ENCODE results near the gene AGPAT4. TPM values are rescaled to one million over a fixed set of nuclear protein-coding genes. Genes with fewer than 3 reads are reported as not detected.
"Not testable (repeated sequence)": the region's sequence is repeated elsewhere in the genome, so short reads cannot be mapped to it uniquely, and the experiment has no call there.

AGPAT4 gene
- total RNA-seq, 1 donor: 3.3 TPM

DNA sequence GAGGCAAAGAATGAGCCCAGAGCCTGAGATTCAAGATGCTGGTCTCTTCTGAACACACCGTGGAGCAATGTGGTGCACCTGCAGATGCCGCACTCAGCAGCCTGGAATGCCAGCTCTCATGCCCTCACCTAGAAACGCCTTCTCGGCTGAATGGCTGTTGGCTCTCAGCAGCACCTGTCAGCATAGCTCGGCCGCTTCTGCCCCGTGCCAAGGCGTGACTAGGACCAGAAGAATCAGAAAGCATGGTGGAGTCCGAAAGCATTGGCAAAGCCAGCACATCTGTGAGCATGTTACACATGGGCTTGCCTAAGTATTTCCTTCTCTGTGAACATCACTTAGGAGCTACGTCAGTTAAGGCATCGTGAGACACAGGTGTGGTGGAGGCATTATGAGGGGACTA, 141.5 kb downstream of the AGPAT4 start:
- no peaks in the 10 kb centered on the region for H3K27me3 ChIP-seq (ENCODE audit: insufficient read depth, low read length)
- H3K9me3 ChIP-seq (ENCODE audit: low read depth, low read length): no peaks in the 10 kb centered on the region
- H3K4me3 ChIP-seq (ENCODE audit: low read length): no peak overlapping the region
- peaks cover 11% of the 10 kb centered on the region for H3K4me1 ChIP-seq (ENCODE audit: insufficient read depth, low read length)

DNA sequence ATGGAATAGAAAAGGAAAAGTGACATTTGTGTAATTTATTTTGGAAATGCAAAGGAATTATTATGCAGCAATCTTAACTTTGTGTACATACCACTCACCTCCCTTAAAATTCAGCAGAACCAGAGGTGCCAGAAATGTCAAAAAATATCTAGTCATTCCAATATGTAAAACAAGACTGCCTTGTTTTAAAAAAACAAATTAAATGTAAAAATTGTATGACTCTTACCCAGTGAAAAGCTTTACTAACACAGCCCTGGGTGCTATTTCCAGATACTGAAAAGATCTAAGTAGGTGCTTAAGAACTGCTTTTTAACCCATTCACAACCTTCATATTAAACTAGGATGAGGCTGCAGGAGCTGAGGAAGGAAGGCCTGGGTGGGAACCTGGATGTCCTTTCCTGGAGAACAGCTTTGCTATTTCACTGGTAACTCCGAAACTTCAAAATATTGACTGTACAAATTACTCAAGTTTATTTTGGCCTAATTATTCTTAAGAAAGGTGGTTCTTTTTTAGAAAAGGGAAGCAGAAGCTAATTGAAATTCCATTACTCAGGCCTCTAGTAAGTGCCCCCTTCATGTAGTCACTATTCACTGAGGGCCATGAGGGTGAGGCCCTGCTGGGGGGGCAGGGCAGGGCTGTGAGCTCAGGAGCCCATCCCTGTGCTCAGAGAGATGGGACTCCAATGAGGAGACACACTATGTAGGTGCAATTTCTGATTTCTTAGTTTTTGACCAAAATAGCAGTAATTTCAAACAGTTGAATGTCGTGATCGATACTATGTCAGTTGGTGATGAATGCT, 142.7 kb downstream of the AGPAT4 start:
- Histone ChIP-seq H3K27me3 (ENCODE audit: insufficient read depth, low read length) (no peaks in the 10 kb centered on the region), H3K4me1 (ENCODE audit: insufficient read depth, low read length) (peaks cover 6% of the 10 kb centered on the region), H3K9me3 (ENCODE audit: low read depth, low read length) (no peaks in the 10 kb centered on the region), H3K4me3 (ENCODE audit: low read length) (no peak overlapping the region)

DNA sequence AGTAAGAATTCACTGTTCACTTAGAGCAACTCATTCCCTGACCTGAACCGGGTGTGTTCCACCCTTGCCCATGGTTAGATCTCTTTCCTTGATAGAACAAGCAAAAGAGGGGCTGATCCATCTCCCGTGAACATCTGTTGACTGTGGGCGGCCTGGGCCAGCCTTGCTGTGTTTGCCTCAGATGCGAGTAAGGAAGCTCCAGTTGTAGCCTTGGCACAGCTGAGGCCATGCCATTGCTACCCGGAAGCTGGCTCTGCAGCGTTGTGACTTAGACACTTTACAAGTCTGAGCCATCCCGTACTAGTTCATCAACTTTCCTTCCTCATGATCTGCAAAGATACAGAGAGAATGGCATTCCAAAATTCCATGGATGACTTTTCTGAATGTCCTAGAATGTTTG, 143.3 kb downstream of the AGPAT4 start:
- Histone ChIP-seq H3K27me3 (ENCODE audit: insufficient read depth, low read length) (no peaks in the 10 kb centered on the region), H3K4me1 (ENCODE audit: insufficient read depth, low read length) (no peaks in the 10 kb centered on the region), H3K4me3 (ENCODE audit: low read length) (no peak overlapping the region), H3K9me3 (ENCODE audit: low read depth, low read length) (no peaks in the 10 kb centered on the region)

DNA sequence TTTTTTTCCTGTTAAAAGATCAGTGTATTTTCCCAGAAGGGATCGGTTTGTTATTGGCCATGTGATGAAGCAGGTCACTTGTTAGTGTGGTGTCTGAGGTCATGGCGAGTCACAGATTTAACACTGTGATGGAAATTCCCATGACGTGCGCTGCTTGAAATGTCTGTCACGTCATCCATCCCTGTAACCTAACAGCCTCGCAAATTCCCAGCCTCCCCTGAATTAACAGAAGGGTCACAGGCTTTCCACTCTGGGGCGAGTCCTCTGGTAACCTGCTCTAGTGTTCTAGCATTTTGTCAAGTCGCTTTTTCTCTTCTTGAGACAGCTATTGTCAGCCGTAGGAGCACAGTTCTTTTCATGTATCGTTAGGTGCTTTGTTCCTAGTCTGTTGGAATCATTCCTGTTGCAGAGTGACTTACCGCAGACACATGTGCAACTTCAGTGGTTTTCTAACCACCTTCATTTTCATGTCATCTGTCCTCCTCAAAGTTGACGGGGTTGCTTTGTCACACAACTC, 145.1 kb downstream of the AGPAT4 start:
- Histone ChIP-seq H3K4me3 (ENCODE audit: low read length) (no peak overlapping the region), H3K27me3 (ENCODE audit: insufficient read depth, low read length) (no peaks in the 10 kb centered on the region), H3K4me1 (ENCODE audit: insufficient read depth, low read length) (no peaks in the 10 kb centered on the region), H3K9me3 (ENCODE audit: low read depth, low read length) (peaks cover 6% of the 10 kb centered on the region)

DNA sequence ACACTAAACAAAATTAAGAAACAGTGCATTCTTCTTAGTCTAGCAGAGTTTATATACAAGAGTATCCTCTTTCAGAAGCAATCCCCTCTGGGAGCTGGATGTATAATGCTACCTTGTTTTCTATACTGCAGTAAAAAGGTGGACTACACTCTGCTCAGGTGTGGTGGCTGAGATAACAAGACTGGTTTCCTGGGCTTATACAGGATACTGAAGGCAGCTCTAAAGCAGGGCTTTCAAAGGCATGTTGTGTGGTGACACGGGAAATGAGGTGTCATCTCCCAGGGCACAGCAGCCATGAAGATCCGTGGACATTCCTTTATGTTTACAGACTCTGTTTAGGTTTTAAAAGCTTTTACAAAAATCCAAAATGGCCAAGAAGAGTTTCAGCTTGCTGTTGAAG, 145.6 kb downstream of the AGPAT4 start:
- H3K4me3 ChIP-seq (ENCODE audit: low read length): no peak overlapping the region
- peaks cover 11% of the 10 kb centered on the region for H3K9me3 ChIP-seq (ENCODE audit: low read depth, low read length)
- no peaks in the 10 kb centered on the region for H3K27me3 ChIP-seq (ENCODE audit: insufficient read depth, low read length)
- no peaks in the 10 kb centered on the region for H3K4me1 ChIP-seq (ENCODE audit: insufficient read depth, low read length)

DNA sequence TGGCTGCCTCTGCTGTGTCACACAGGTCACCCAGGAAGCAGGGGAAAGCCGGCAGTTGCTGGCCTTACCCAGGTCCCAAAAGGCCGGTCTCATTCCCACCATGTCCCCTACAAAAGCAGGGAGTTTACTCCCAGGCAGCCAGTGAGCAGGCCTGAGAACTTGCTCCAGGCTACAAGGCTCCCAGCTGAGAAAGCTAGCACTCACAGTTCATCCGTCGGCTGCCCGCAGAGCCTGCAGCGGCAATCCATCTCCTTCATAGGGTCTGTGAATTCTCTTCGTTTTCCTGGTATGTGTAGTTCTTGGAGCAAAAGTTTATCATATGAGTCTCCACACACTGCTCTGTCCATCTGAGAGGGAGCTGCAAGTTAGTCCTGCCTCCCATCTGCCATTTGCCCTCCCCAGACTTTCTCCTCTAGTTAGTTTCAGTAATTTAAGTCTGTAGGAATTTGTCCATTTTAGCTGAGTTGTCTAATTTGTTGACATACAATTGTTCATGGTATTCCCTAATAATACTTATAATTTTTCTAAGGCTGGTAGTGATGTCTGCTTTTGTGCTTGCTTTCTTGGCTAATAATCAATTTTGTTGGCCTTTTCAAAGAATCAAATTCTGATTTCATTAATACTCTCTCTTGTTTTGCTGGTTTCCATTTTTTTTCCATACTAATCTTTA, 146.7 kb downstream of the AGPAT4 start:
- no peak overlapping the region for H3K4me3 ChIP-seq (ENCODE audit: low read length)

DNA sequence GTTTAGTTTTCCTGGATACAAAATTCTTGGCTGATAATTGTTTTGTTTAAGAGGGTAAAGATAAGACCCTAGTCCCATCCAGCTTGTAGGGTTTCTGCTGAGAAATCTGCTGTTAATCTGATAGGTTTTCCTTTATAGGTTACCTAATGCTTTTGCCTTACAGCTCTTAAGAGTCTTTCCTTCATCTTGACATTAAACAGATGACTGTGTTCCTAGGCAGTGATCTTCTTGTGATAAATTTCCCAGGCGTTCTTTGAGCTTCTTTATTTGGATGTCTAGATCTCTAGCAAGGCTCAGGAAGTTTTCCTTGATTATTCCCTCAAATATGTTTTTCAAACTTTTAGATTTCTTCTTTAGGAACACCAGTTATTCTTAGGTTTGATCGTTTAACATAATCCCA, 148.3 kb downstream of the AGPAT4 start:
- peaks cover 24% of the 10 kb centered on the region for H3K9me3 ChIP-seq (ENCODE audit: low read depth, low read length)
- no peaks in the 10 kb centered on the region for H3K27me3 ChIP-seq (ENCODE audit: insufficient read depth, low read length)
- H3K4me1 ChIP-seq (ENCODE audit: insufficient read depth, low read length): no peaks in the 10 kb centered on the region
- H3K4me3 ChIP-seq (ENCODE audit: low read length): no peak overlapping the region

More for the DNA sequence above, 146.7 kb downstream of the AGPAT4 start:
- Histone ChIP-seq H3K4me1 (ENCODE audit: insufficient read depth, low read length) (no peaks in the 10 kb centered on the region), H3K27me3 (ENCODE audit: insufficient read depth, low read length) (no peaks in the 10 kb centered on the region), H3K9me3 (ENCODE audit: low read depth, low read length) (peaks cover 18% of the 10 kb centered on the region)

DNA sequence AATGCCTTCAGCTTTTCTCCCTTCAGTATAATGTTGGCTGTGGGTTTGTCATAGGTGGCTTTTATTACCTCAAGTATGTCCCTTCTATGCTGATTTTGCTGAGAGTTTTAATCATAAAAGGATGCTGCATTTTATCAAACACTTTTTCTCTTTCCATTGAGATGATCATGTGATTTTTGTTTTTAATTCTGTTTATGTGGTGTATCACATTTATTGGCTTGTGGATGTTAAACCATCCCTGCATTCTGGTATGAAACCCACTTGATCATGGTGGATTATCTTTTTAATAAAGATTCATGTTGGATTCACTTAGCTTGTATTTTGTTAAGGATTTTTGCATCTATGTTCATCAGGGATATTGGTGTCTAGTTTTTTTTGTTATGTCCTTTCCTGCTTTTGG, 150.5 kb downstream of the AGPAT4 start:
- H3K4me3 ChIP-seq (ENCODE audit: low read length); H3K4me1 ChIP-seq (ENCODE audit: insufficient read depth, low read length); H3K27me3 ChIP-seq (ENCODE audit: insufficient read depth, low read length): not testable (repeated sequence)
- peaks cover 24% of the 10 kb centered on the region for H3K9me3 ChIP-seq (ENCODE audit: low read depth, low read length)

DNA sequence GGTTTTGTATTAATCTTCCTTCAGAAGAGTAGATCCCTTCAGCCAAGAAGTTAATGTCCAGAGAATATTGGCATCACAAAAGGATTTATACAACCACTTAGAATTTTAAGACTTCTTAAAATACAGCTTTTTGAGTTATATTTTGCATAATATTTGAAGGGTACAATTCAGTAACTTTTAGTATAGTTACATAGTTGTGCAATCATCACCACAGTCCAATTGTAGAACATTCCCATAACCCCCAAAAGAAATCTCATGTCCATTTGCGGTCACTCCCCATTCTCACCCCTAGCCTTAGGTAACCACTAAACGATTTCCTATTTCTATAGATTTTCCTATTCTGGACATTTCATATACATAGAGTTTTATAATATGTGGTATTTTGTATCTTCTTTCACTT, 155.9 kb downstream of the AGPAT4 start:
- peaks cover 10% of the 10 kb centered on the region for H3K9me3 ChIP-seq (ENCODE audit: low read depth, low read length)
- H3K4me3 ChIP-seq (ENCODE audit: low read length): no peak overlapping the region
- peaks cover 16% of the 10 kb centered on the region for H3K4me1 ChIP-seq (ENCODE audit: insufficient read depth, low read length)
- H3K27me3 ChIP-seq (ENCODE audit: insufficient read depth, low read length): no peaks in the 10 kb centered on the region

DNA sequence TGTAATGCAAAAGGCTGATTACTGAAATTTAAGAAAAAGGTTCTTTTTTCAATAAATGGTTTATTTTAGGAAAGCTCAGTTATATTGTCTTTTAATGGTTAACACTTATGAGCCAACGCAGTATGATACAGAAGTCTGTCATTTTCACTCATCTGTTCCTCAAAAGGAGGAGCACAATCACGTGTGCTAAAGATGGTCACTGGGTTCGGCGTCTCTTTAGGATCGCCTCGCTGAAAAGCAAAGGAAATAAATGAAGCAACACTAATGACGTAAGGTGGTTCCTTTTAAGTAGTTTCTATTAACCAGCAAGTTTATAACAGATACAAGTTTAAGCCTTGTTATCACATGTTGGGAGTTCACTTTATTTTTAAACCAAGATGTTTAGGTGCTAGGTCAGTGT, 156.6 kb downstream of the AGPAT4 start:
- Histone ChIP-seq H3K4me3 (ENCODE audit: low read length) (no peak overlapping the region), H3K27me3 (ENCODE audit: insufficient read depth, low read length) (no peaks in the 10 kb centered on the region), H3K4me1 (ENCODE audit: insufficient read depth, low read length) (peaks cover 16% of the 10 kb centered on the region), H3K9me3 (ENCODE audit: low read depth, low read length) (peaks cover 6% of the 10 kb centered on the region)

DNA sequence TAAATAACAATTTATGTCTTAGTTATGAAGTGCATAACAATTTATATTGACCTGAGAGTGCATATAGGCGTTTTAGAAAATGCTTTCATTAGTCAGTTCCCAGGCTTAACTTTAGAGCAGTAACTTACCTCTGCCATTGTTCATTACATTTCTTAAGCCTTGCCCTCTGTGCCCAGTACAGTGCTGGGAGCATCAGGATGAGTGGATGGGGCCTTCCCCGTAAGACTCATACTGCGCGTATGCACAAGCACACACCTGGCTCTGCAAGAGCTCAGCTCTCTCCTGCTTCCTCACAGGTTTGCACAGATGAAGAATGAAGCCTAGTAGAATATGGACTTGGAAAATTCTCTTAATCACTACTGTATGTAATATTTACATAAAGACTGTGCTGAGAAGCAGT, 157.3 kb downstream of the AGPAT4 start:
- peaks cover under 1% of the 10 kb centered on the region for H3K9me3 ChIP-seq (ENCODE audit: low read depth, low read length)
- no peak overlapping the region for H3K4me3 ChIP-seq (ENCODE audit: low read length)
- peaks cover 20% of the 10 kb centered on the region for H3K4me1 ChIP-seq (ENCODE audit: insufficient read depth, low read length)
- H3K27me3 ChIP-seq (ENCODE audit: insufficient read depth, low read length): no peaks in the 10 kb centered on the region

DNA sequence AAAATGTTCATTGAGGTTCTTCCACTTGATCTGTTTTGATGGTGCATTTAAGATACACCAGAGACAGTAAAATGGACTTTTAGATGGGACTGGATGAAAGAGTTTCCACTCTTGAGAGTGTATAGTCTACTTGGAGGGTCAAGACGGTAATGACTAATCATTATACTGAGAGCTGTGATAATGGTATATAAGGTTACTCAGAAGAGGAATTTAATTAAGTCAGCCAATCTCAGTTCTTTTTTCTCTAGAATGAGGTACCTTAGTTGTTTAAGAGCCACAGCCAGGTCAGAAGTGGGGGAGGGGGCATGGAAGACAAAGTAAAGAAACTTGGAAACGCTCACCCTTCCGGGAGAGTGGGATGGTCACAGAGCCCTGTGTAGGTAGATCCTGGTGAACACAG, 158.4 kb downstream of the AGPAT4 start:
- H3K4me1 ChIP-seq (ENCODE audit: insufficient read depth, low read length): peaks cover 20% of the 10 kb centered on the region
- no peak overlapping the region for H3K4me3 ChIP-seq (ENCODE audit: low read length)
- H3K9me3 ChIP-seq (ENCODE audit: low read depth, low read length): no peaks in the 10 kb centered on the region
- H3K27me3 ChIP-seq (ENCODE audit: insufficient read depth, low read length): no peaks in the 10 kb centered on the region

DNA sequence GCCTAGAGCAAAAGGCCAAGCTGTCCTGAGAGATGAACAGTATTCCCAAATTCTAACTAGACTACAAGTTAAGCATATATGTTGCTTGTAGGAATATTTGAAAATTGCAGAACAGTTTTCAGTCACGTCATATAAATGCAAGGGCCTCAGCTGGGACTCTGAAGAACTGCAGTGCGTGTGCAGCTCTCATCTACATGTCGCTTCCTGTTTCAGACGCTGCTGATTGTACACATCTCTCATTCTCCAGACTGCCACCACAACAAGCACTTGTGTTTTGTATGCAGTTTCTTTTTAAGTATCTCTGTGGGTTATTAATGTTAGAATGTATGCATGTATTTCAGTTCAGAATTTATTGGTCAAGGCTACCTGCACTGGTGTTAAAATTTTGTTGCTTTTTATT, 162.6 kb downstream of the AGPAT4 start:
- Histone ChIP-seq H3K9me3 (ENCODE audit: low read depth, low read length) (no peaks in the 10 kb centered on the region), H3K27me3 (ENCODE audit: insufficient read depth, low read length) (no peaks in the 10 kb centered on the region), H3K4me3 (ENCODE audit: low read length) (no peak overlapping the region), H3K4me1 (ENCODE audit: insufficient read depth, low read length) (peaks cover 24% of the 10 kb centered on the region)

DNA sequence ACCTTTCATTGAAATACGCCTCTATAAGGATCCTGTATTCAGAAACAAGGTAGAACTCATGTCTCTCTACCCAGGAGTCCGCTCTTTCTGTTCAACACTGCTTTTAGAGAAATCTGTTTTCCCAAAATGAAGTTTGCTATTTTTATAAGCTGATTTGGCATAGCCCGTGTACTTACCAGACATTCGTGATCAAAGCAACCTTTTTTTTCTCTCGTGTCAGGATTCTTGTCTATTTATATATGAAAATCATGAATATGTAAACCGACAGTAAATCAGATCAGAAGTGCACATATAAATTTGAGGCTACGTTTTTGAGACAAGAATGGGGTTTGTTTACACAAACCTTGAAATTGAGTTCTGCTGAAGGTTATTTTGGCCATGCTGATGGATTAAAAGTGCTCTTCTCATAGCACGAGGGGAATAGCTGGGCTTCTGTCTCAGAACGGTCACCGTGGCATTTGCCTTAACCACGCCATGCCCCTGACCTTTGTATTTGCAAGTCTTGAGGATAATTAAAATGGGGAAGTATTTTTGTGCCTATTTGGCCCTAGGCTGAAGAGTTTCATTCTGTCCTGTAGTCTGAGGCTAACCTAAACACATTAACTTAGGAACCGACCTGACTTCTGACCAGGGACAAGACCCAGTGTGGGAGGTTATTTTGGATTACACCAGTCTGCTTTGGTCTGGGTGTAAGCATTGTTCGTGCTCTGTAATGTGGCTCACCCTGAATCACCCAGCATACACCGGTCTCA, 163.7 kb downstream of the AGPAT4 start:
- no peaks in the 10 kb centered on the region for H3K27me3 ChIP-seq (ENCODE audit: insufficient read depth, low read length)
- H3K4me1 ChIP-seq (ENCODE audit: insufficient read depth, low read length): peaks cover 24% of the 10 kb centered on the region

DNA sequence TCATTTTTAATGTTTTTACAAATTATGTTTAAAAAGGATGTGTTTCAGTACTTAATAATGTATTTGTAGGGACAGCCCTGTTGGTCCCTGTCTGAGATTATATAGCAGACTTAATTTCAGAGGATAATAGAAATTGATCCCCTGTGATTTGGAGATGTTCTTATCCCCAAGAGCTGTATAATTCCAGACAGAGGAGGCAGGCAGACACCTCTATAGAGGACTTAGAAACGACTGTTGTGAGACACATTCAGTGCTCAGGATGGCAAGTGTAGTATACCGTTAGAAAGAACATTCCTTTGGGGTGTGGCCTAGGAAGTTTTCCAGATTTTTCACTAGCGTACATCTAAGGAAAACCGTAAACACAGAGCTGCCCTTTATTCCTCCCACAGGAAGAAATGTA, 164.5 kb downstream of the AGPAT4 start:
- Histone ChIP-seq H3K4me1 (ENCODE audit: insufficient read depth, low read length) (peaks cover 24% of the 10 kb centered on the region), H3K4me3 (ENCODE audit: low read length) (no peak overlapping the region), H3K9me3 (ENCODE audit: low read depth, low read length) (no peaks in the 10 kb centered on the region), H3K27me3 (ENCODE audit: insufficient read depth, low read length) (no peaks in the 10 kb centered on the region)

More for the DNA sequence above, 163.7 kb downstream of the AGPAT4 start:
- Histone ChIP-seq H3K9me3 (ENCODE audit: low read depth, low read length) (no peaks in the 10 kb centered on the region), H3K4me3 (ENCODE audit: low read length) (no peak overlapping the region)
